Osteocyte (in vitro differentiated cells): Measurements from ENCODE around the gene UBD. TPM values are rescaled to one million over a fixed set of nuclear protein-coding genes. Genes with fewer than 3 reads are reported as not detected.

Source experiments
- DNase-seq: peaks from one replicate; pipeline ENCODE4 v3.0.0; 2021; ENCODE audit warnings: mixed read lengths; ENCODE audit not compliant: unreplicated experiment; ENCODE audit errors: extremely low spot score
- H3K27ac Mint-ChIP-seq: one replicate; pipeline ENCODE4 v1.8.0; 2021; ENCODE audit warnings: mild to moderate bottlenecking, mixed read lengths; ENCODE audit not compliant: unreplicated experiment
- H3K27me3 Mint-ChIP-seq: one replicate; pipeline ENCODE4 v1.8.0; 2021; ENCODE audit warnings: mixed read lengths; ENCODE audit not compliant: unreplicated experiment
- H3K36me3 Mint-ChIP-seq: one replicate; pipeline ENCODE4 v1.8.0; 2021; ENCODE audit warnings: mixed read lengths; ENCODE audit not compliant: unreplicated experiment
- H3K4me1 Mint-ChIP-seq: one replicate; pipeline ENCODE4 v1.8.0; 2021; ENCODE audit warnings: mixed read lengths; ENCODE audit not compliant: unreplicated experiment
- H3K4me3 Mint-ChIP-seq: one replicate; pipeline ENCODE4 v1.8.0; 2021; ENCODE audit warnings: mild to moderate bottlenecking, moderate library complexity, mixed read lengths; ENCODE audit not compliant: unreplicated experiment
- H3K9me3 Mint-ChIP-seq: one replicate; pipeline ENCODE4 v1.8.0; 2021; ENCODE audit warnings: mixed read lengths; ENCODE audit not compliant: unreplicated experiment
- CTCF ChIP-seq: fragments of 200-600 bp; sonication (generic); IDR thresholded peaks from 2 replicates; pipeline ENCODE4 v1.5.0; 2021; ENCODE audit warnings: antibody characterized with exemption, mild to moderate bottlenecking, moderate library complexity
- total RNA-seq: library from RNA; stranded (reverse); gene quantifications from 2 replicates; pipeline ENCODE4 v1.2.1, GENCODE V29; 2021

Gene UBD
- total RNA-seq, 1 donor from 2014 or later, result not detected

- H3K4me1 Mint-ChIP-seq, result no peaks in the 10 kb centered on the region
- no peaks in the 10 kb centered on the region for H3K36me3 Mint-ChIP-seq
- no peak overlapping the region for H3K27ac Mint-ChIP-seq
- no peaks in the 10 kb centered on the region for H3K9me3 Mint-ChIP-seq
- H3K4me3 Mint-ChIP-seq, result no peak overlapping the region
- no peaks in the 10 kb centered on the region for H3K27me3 Mint-ChIP-seq
- no peak for DNase-seq
- no peak for TF ChIP-seq CTCF
Measured at GRCh38 chr6:29531668-29532067, 27.9 kb downstream of the UBD start.

- Mint-ChIP-seq H3K27me3 (no peaks in the 10 kb centered on the region), H3K27ac (no peak overlapping the region)
- no peak for TF ChIP-seq CTCF
Measured at GRCh38 chr6:29530671-29531310, 28.7 kb downstream of the UBD start.

GRCh38 chr6:29529956-29530355 is 29.6 kb downstream of the UBD start:
- H3K4me3 Mint-ChIP-seq, result no peak overlapping the region
- no peak overlapping the region for H3K27ac Mint-ChIP-seq
- TF ChIP-seq CTCF, result no peak
- H3K36me3 Mint-ChIP-seq, result no peaks in the 10 kb centered on the region
- no peaks in the 10 kb centered on the region for H3K4me1 Mint-ChIP-seq
- no peaks in the 10 kb centered on the region for H3K9me3 Mint-ChIP-seq
- DNase-seq, result no peak
- no peaks in the 10 kb centered on the region for H3K27me3 Mint-ChIP-seq

More at GRCh38 chr6:29530671-29531310, 28.7 kb downstream of the UBD start:
- DNase-seq, result no peak
- H3K36me3 Mint-ChIP-seq, result no peaks in the 10 kb centered on the region
- H3K4me1 Mint-ChIP-seq, result no peaks in the 10 kb centered on the region
- no peaks in the 10 kb centered on the region for H3K9me3 Mint-ChIP-seq
- H3K4me3 Mint-ChIP-seq, result no peak overlapping the region

- H3K36me3 Mint-ChIP-seq, result no peaks in the 10 kb centered on the region
- H3K27me3 Mint-ChIP-seq, result no peaks in the 10 kb centered on the region
- H3K4me3 Mint-ChIP-seq, result no peak overlapping the region
- no peak overlapping the region for H3K27ac Mint-ChIP-seq
- TF ChIP-seq CTCF, result no peak
- DNase-seq, result no peak
- no peaks in the 10 kb centered on the region for H3K9me3 Mint-ChIP-seq
- H3K4me1 Mint-ChIP-seq, result no peaks in the 10 kb centered on the region
Measured at GRCh38 chr6:29528988-29529560, 30.5 kb downstream of the UBD start.

- Mint-ChIP-seq H3K27ac (no peak overlapping the region), H3K36me3 (no peaks in the 10 kb centered on the region)
- no peak for TF ChIP-seq CTCF
Measured at GRCh38 chr6:29528300-29528931, 31.1 kb downstream of the UBD start.

More at GRCh38 chr6:29528300-29528931, 31.1 kb downstream of the UBD start:
- no peak for DNase-seq
- no peaks in the 10 kb centered on the region for H3K9me3 Mint-ChIP-seq
- H3K27me3 Mint-ChIP-seq, result peaks cover 2% of the 10 kb centered on the region
- H3K4me3 Mint-ChIP-seq, result no peak overlapping the region
- H3K4me1 Mint-ChIP-seq, result no peaks in the 10 kb centered on the region
